HG03432 (cell line): ENCODE measurements around the gene BOLA3.
A peak's percentile ranks its signal among the peaks of the same experiment; 100 is the strongest.
"Not testable (repeated sequence)": the region's sequence is repeated elsewhere in the genome, so short reads cannot be mapped to it uniquely, and the experiment has no call there.

Experiments
- ATAC-seq: cut with Tn5 transposase; IDR thresholded peaks from one replicate; pipeline ENCODE4 v1.9.1; 2021; ENCODE audit warnings: mild to moderate bottlenecking, moderate library complexity; ENCODE audit not compliant: unreplicated experiment

The BOLA3 gene

GRCh38 chr2:74149570-74150319, 2.0 kb upstream of the BOLA3 start:
- ATAC-seq: no peak

GRCh38 chr2:74149247-74149525, 1.5 kb upstream of the BOLA3 start:
- no peak for ATAC-seq

DNA sequence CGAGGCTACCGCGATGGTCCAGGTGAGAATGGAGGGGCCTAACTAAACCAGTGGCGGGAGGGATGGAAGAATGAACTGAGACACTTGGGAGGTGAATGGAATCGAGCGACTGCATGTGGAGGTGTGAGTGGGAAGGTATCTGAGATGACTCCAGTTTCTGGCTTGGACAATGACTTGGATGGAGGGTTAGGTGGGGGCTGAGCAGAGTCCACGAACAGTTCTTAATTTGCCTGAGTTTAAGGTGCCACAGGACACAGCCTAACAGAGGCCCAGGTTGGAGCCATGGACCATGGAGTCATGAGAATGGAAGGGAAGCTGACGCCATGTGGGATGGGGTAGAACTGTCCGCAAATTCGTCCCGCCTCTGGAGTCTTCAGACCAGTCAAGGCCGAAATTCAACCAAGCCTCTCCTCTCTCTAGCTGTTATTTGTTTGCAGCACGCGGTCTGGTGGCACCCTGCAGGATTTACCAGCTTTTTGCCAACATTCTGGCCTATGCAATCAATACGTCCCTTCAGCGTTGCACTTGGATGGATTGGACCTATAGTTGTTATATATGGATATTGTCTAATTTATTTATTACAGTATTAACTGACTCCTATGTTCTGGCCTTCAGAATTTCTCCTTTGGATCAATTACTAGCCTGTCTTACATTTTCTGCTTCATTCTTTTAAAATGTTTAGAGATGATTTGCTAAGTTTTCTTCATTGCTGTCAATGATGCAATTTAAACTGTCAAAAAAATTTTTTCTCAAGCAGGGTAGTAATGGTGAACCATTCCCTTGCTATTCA, 940 bp upstream of the BOLA3 start:
- ATAC-seq: no peak

DNA sequence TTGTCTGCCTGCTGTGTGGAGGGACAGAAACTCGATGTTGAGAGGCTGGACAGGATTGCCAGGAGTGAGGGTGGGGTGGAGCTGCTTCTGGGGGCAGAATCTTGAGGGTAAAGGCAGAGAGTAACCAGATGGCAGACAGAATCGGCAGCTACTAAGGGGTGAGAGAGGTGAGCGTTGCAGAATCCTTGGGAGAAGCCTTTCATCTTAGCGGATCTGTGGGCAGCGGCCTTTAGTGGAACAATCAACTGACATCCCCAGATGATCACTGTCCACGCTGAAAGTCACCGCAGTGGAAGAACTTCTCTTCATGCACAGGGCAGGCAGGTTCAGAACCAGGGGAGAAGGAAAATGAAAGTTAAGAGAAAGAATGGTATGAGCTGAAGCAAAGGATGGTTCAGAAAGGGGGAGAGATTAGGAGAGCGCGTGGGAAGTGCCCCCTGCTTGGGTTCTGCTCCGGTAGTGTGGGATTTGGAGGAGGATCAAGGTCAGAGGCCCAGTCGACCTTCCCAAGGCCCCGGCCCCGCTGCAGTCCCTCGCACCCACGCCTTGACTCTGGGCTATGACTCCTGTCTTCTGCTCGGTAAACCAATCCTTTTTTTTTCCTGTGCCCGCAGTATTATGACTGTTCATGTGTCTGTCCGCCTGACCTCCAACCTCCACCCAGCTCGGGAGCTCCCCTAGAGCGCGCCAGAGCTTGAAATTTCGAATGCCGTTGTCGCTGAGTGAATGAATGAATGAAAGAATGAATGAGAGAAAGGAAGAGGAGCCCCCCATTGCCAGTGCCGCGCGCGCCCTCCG, 584 bp downstream of the BOLA3 start:
- ATAC-seq: no peak

DNA sequence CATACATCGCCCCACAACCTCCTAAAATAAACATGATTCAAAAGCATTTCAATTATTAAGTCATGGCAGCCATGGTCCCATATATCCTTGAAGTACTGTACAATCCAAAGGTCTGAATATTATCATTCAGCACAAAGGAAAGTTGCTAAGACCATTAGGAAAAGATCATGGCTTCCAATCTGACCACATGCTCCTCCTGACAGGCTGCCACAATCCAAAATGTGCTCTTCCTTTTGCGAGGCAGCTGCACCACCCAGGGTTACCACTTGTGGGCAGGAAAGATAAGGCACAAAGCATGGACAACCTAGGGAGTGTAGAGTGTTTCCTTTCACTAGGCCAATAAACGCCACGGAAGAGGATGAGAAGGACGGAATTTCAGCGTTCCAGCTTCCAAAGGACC, 5.4 kb downstream of the BOLA3 start:
- no peak for ATAC-seq

DNA sequence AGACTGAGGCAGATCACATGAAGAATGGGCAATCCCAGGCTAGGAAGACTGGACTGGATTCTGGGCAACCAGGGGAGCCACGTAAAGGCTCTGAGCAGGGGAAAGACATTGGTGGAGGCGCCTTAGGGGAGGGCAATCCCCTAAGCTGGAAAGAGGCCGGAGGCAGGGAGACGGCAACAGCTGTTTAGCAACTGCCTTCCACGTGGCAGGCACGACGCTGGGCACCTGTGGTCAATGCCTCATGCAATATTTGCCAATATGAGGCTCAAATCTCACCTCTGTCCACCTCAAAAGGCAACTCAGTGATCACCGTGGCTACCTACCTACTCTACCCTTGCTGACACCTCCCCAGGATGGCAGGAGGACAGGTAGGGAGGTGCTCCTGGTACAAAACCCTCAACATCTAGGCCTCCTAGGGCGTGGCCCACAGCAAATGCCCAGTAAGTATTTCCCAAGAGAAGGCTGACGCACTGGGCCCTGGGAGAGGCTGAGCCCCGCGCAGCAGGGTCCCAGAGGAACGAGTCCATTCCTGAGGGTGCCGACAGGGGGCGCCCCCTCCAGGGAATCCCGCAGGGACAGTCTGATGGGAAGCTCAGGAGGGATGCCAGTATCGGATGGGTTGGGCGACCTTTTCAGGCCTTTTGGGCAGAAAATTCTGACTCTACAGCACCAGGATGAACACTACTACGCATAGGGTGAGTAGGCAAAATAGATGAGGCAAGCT, 8.9 kb downstream of the BOLA3 start:
- no peak for ATAC-seq

DNA sequence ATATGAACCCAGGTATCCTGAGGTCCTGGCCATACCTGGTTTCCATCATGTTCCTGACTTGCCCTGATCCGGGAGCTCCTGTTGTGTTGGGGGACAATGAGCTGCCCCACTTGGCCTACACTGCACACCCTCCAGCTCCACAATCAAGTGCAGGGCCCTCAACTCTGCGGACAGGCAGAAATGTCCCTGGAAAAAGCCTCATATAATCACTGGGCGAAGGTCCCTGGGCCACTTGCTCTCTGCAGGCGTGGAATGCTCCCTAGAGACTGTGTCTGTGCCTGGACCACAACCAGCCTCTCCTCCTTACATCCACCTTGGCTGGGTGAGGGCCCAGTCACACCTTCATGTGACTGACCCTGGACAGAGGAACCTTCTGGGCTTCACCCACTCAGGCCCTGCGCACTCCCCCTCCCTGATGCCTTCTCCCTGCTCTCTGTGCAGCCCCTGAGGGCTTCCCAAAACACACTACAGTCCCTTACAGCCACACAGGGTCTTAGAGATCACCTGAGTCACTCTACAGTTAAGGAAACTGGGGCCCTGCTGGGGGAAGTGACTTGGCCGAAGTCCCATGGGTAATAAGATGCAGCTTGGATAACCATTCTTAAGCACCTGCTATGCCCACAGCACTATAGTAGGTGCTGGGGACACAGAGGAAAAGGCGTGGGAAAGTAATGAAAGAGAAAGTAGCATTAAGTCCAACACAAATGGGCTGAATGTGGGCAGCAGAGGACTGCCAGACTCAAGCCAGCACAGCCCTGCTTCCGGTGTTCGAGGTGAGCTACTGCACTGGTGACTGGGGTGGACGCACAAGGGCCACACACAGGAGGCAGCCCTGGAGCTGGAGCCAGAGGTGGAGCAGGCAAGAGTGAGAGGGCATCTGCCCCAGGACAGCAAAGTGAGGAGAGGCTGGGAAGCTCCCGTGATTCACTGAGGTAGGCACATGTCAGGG, 9.8 kb downstream of the BOLA3 start:
- ATAC-seq: no peak

DNA sequence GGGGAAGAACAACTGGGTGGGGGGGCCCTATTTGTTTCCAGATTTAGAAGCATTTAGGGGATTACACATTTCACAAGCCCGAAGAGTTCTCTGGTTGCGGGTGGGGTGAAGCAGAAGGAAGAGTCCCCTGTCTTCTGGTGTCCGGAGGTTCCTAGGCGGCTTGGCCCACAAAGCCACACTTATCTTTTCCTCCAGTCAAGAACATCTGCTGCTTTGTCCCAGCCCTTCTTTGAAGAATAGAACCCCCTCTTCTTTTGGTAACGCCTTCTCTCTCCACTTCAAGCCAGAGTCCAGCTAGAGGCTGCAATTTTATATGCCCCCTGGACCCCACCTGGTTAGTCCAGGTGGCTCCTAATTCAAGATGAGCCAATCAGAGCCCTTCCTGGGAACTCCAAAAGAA, 15.8 kb downstream of the BOLA3 start:
- ATAC-seq: no peak

DNA sequence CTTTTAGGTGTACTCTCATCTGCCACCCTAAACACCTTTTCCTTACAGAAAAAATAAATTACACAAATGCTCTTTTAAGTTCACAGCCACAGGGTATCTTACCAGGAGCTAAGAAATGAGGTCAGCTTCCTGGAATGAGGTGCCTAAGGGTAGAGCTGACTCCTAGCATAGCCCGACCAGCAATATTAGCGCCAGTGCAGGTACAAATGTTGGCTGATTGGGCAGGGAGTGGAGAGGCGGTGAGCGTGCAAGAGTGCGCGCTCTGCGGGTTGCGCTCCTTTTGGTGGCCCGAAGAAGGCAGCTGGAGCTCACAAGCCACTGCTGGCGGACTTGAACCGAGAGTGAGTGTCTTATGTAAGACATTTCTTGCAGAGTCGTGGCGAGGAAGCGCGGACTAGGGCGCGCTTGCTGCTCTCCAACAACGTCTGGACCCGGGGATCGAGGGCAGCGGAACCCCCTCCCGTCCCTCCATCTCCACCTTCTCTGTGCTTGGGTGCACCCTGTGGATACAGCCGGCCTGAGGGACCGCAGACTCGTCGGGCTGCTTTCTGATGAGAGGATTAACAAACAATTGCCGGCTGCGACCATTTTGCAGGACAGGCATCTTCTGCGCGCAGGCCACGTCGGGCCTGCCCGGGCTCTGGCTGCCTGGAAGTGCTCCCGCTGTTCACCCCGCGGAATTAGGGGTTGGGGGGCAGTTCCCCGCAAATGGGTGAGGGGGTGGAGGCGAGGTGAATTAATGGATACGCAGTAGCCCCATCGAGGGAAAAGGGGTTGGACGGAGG, 17.3 kb downstream of the BOLA3 start:
- ATAC-seq: no peak

DNA sequence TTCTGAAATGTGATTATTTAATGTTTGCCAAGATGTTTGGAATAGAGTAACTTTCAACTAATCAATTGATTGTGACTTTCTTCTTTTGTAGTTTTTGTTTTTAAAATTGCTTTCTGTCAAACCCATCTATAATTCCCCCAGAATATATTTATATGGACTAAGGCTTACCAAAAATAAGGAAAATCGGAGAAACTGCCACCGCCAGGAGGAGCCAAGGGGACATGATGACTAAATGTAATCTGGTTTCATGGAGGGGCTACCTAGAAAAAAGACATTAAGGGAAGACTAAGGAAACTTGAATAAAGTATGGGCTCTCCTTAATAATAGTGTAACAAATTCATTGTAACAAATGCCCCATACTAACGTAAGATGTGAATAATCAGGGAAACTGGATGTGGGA, 19.5 kb downstream of the BOLA3 start:
- ATAC-seq: no peak

DNA sequence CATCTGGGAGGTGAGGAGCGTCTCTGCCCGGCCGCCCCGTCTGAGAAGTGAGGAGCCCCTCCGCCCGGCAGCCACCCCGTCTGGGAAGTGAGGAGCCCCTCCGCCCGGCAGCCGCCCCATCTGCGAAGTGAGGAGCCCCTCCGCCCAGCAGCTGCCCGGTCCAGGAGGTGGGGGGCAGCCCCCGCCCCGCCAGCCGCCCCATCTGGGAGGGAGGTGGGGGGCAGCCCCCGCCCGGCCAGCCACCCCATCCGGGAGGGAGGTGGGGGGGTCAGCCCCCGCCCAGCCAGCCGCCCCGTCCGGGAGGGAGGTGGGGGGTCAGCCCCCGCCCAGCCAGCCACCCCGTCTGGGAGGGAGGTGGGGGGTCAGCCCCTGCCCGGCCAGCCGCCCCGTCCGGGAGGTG, 23.8 kb downstream of the BOLA3 start:
- not testable (repeated sequence) for ATAC-seq

DNA sequence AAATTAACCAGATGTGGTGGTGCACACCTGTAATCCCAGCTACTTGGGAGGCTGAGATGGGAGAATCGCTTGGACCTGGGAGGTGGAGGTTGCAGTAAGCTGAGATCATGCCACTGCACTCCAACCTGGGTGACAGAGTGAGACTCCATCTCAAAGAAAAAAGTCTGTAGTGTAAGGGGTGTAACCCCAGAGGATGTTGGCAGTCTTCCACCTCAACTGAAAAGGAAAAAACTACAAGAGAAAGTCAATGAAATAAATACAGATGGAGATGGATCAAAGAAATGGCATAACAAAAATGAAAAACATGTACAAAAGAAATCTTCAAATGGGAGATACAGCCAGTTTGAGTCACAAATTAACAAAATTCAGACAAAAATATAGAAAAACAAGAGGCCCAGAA, 25.9 kb downstream of the BOLA3 start:
- not testable (repeated sequence) for ATAC-seq

- peak; percentile 98 for ATAC-seq
These were observed 27.5 kb downstream of the BOLA3 start for GRCh38 chr2:74119912-74120825.

- no peak for ATAC-seq
These were observed 28.4 kb downstream of the BOLA3 start for GRCh38 chr2:74119339-74119738.

DNA sequence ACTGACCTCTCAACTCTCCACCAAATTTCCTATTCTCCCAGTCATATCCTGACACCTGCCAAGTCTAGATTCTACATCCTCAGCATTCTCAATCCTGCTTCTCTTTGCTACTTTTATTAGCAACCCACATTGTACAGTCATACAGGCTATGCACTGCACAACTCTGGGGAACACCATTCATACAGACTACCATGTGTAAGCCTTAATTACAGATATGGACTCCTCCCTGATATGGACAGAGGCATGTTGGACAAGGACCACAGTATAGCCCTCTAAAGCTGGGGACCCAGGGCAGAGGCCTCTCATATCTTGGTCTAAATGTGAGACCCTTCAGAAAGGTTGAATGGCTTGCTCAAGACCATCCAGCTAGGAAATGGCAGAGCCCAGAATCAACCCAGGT, 36.3 kb downstream of the BOLA3 start:
- ATAC-seq: no peak

DNA sequence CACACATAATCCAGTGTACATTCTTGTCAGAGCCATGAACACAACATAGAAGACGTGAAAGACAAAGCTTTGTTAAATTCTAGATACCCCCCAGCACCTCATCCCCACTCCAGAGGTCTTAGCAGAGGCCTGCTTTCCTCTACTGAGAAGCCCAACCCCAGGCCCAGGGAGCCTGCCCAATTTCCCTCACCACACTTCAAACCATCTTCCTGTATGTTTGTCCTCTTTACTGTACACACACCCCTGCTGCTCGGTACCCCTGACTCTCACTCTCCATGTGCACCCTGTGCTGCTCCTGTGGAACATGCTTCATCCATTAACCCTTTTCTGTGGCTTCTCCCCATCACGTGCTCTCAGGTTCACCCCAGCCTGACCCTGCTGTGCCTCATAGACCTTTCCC, 37.2 kb downstream of the BOLA3 start:
- no peak for ATAC-seq

- no peak for ATAC-seq
These were observed 38.2 kb downstream of the BOLA3 start for GRCh38 chr2:74109551-74109950.

DNA sequence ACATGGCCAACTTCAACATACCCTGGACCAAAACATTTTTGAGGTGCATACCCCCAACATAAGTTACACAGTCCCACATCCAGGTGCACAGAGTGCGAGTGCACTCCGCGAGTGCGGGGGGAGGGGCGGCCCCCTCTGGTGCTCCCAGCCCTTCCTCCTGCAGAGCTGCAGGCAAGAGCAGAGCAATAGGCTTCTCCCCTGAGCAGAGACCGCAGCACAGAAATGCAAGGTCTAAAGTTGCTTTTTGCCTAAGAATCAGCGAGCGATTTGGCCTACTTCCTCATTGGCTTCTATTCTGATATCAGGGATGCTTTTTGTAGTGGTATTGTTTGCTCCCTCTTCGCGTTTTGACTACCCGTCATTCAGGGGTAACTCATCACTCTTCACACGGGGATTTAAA, 40.6 kb downstream of the BOLA3 start:
- no peak for ATAC-seq
